GM19351 (cell line): ENCODE results near the gene TCP11L2.

ENCODE experiments used
- ATAC-seq: cut with Tn5 transposase; IDR thresholded peaks from one replicate; pipeline ENCODE4 v1.9.1; 2021; ENCODE audit warnings: mild to moderate bottlenecking, moderate library complexity; ENCODE audit not compliant: unreplicated experiment

Gene TCP11L2

GRCh38 chr12:106302401-106303201 lies at the start of gene TCP11L2:
Gene TCP11L2 (plus strand): TSS chr12:106302733. CDS start chr12:106311076, 8,343 bp downstream.
- peak; percentile 67 for ATAC-seq

- ATAC-seq = no peak
Observed at GRCh38 chr12:106254724-106255123, 47.8 kb upstream of the TCP11L2 start.

- ATAC-seq = no peak
Observed at GRCh38 chr12:106255493-106255892, 47.0 kb upstream of the TCP11L2 start.

- ATAC-seq = no peak
Observed at GRCh38 chr12:106255952-106256351, 46.6 kb upstream of the TCP11L2 start.

GRCh38 chr12:106256524-106256923 lies 46.0 kb upstream of the TCP11L2 start:
- no peak for ATAC-seq

GRCh38 chr12:106258226-106258625 lies 44.3 kb upstream of the TCP11L2 start:
- no peak for ATAC-seq

- no peak for ATAC-seq
Observed at GRCh38 chr12:106258935-106259334, 43.6 kb upstream of the TCP11L2 start.

- no peak for ATAC-seq
Observed at GRCh38 chr12:106265116-106265515, 37.4 kb upstream of the TCP11L2 start.

GRCh38 chr12:106267535-106267934 lies 35.0 kb upstream of the TCP11L2 start:
- ATAC-seq = no peak

- ATAC-seq = no peak
Observed at GRCh38 chr12:106269150-106269771, 33.3 kb upstream of the TCP11L2 start.

GRCh38 chr12:106271575-106272505 lies 30.7 kb upstream of the TCP11L2 start:
- no peak for ATAC-seq

GRCh38 chr12:106273491-106273890 lies 29.0 kb upstream of the TCP11L2 start:
- ATAC-seq = no peak

GRCh38 chr12:106274012-106274411 lies 28.5 kb upstream of the TCP11L2 start:
- ATAC-seq = no peak

- ATAC-seq = no peak
Observed at GRCh38 chr12:106274575-106275121, 27.9 kb upstream of the TCP11L2 start.

GRCh38 chr12:106275458-106275857 lies 27.1 kb upstream of the TCP11L2 start:
- ATAC-seq = no peak

GRCh38 chr12:106276032-106276740 lies 26.3 kb upstream of the TCP11L2 start:
- peak; percentile 86 for ATAC-seq

GRCh38 chr12:106280106-106280505 lies 22.4 kb upstream of the TCP11L2 start:
- ATAC-seq = no peak

- ATAC-seq = no peak
Observed at GRCh38 chr12:106281056-106281782, 21.3 kb upstream of the TCP11L2 start.

- no peak for ATAC-seq
Observed at GRCh38 chr12:106281804-106282203, 20.7 kb upstream of the TCP11L2 start.
